Measurements from ENCODE around the gene CAAP1.

CAAP1 gene

DNA sequence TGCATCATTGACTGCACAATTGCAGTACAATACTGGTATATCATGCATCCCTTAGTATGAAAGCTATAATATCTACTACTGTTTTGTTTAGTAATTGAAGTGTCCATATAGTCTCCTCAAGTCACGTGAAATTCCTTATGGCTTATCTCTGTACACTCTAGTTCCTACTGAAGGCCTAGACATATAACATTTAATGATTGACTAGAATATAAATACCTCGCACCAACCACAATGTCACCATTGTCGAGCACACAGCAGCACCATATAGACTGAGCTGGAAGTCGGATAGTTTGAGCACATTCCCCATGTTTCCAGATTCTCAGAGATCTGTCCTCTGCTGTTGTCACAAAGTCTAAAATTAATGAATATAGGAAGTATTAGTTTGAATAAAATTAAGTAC is 33.0 kb upstream of the CAAP1 start:
- H3K4me3 ChIP-seq (ENCODE audit: control insufficient read depth, low read depth, low read length): no peak overlapping the region
- no peak for DNase-seq (ENCODE audit: low read depth)
- TF ChIP-seq, protein P1, sequence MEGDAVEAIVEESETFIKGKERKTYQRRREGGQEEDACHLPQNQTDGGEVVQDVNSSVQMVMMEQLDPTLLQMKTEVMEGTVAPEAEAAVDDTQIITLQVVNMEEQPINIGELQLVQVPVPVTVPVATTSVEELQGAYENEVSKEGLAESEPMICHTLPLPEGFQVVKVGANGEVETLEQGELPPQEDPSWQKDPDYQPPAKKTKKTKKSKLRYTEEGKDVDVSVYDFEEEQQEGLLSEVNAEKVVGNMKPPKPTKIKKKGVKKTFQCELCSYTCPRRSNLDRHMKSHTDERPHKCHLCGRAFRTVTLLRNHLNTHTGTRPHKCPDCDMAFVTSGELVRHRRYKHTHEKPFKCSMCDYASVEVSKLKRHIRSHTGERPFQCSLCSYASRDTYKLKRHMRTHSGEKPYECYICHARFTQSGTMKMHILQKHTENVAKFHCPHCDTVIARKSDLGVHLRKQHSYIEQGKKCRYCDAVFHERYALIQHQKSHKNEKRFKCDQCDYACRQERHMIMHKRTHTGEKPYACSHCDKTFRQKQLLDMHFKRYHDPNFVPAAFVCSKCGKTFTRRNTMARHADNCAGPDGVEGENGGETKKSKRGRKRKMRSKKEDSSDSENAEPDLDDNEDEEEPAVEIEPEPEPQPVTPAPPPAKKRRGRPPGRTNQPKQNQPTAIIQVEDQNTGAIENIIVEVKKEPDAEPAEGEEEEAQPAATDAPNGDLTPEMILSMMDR (IDR thresholded peaks at IDR 0.05; ENCODE audit: control insufficient read depth, insufficient read depth, low read depth, low read length, missing control alignments): no peak

DNA sequence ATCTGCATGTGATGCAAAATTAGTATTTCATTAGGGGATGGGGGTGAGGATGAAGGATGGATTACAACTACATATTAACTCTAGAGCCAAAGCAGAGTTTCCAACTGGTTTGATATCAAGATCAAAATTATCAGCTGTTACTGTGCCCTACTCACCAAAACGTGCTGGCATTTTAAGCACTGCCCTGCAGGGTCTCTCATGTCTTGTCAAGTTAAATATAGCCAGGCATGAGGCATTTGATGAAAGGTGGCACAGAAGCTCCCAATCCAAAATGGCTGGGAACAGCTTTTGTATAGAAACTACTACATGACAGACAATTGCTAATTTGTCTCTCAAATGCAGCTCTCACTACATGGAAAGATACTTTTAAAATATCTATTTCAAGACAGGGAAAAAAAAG is 27.1 kb upstream of the CAAP1 start:
- no peak overlapping the region for H3K4me3 ChIP-seq (ENCODE audit: control insufficient read depth, low read depth, low read length)
- no peak for DNase-seq (ENCODE audit: low read depth)
- TF ChIP-seq, protein P1 (IDR thresholded peaks at IDR 0.05; ENCODE audit: control insufficient read depth, insufficient read depth, low read depth, low read length, missing control alignments): no peak

DNA sequence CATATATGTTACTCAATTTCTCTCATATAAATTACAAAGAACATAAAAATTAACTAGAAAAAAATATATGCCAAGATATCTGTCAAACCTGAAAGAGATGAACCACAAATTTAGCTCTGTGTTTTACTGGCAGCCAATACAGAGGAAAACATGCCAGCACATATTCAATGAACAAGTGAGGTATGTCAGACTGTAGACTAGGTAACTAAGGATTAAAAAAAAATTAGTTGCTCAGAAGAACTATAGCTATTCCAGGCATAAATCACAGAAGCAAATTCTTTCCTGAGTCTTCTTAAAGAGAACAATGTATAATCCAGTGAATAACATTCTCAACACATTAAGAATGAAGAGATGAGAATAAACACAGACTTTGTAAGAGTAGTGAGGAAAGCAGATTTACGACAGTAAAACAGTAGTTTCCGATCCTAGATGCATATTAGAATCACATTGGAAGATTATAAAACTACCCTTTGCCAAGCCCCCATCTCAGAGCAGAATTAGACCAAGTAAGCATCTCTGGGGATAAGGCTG is 20.6 kb upstream of the CAAP1 start:
- TF ChIP-seq, protein P1 (IDR thresholded peaks at IDR 0.05; ENCODE audit: control insufficient read depth, insufficient read depth, low read depth, low read length, missing control alignments): no peak
- no peak for DNase-seq (ENCODE audit: low read depth)
- H3K4me3 ChIP-seq (ENCODE audit: control insufficient read depth, low read depth, low read length): no peak overlapping the region

DNA sequence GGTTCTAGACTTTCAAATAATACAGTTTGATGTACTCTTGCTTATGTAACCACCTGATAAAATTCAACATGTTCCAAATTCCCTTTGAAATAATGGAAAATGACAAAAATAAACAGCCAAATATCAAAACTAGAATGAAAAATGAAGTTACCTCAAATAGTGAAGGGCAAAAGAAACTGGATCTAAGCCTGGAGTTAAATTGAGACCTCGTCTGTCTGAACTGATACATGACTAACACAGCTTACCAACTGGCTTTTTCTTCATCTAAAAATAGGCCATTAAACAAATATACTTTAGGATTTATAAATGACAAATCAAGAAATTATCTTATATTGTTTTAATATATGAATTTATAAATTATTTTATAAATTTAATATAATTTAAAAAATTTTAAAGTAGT is 12.1 kb upstream of the CAAP1 start:
- H3K4me3 ChIP-seq (ENCODE audit: control insufficient read depth, low read depth, low read length): no peak overlapping the region
- no peak for DNase-seq (ENCODE audit: low read depth)
- TF ChIP-seq, protein P1 (IDR thresholded peaks at IDR 0.05; ENCODE audit: control insufficient read depth, insufficient read depth, low read depth, low read length, missing control alignments): no peak

DNA sequence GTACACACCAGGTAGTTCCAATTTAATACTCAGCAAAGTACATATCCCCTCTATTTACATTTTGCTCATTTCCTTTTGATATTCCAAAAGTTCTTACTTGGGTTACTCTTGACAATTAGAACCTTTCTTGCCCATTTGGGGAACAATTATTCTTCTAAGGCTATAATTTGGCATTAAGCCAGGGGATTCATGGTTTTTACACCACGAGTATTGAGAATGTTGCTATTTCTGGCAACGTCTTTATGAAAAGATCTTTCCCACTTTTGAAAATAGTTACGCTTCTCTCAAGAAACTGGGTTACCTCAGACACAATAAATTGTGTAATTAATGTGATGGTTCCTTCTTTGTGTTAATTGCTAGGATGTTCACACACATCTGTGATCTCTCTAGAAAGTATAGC is 11.5 kb upstream of the CAAP1 start:
- TF ChIP-seq, protein P1 (IDR thresholded peaks at IDR 0.05; ENCODE audit: control insufficient read depth, insufficient read depth, low read depth, low read length, missing control alignments): no peak
- no peak overlapping the region for H3K4me3 ChIP-seq (ENCODE audit: control insufficient read depth, low read depth, low read length)
- DNase-seq (ENCODE audit: low read depth): no peak

DNA sequence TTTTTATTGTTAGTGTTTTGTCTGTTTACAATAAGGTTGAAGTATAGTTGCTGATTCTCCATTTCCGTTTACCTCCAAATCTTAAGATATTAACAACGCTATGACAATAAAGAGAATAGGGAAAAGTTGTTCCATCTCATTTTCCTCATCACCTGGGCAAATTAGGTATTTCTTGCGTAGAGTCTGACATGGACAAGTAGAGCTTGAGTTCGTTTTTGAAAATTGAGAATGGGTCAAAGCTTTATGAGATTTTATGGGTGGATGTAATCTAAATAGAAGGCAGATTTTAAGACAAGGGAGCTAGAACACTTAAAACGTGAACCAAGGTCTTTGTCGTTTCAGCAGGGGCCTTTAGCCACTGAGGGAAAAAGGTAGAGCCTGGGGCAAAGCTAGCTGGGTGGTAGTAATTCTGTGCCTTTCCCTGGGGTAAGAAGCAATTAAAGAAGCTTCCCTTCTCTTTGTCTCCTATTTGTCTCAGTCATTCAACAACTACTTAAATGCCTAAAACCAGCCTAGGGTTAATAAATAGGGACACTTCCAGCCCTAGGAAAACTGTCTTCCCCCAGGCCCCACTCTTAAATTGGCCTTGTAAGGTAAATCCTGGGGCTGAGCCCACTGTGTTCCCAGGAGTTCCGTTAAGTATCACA is 551 bp upstream of the CAAP1 start:
- H3K4me3 ChIP-seq (ENCODE audit: control insufficient read depth, low read depth, low read length): peak overlapping the region; percentile 98
- DNase-seq (ENCODE audit: low read depth): no peak
- TF ChIP-seq, protein P1 (IDR thresholded peaks at IDR 0.05; ENCODE audit: control insufficient read depth, insufficient read depth, low read depth, low read length, missing control alignments): no peak
